ENCODE results near the gene KIF26A.

KIF26A gene

GRCh38 chr14:104101651-104102281, 36.6 kb upstream of the KIF26A start:
- no peak for DNase-seq

GRCh38 chr14:104102282-104102914, 36.0 kb upstream of the KIF26A start:
- no peak for DNase-seq

GRCh38 chr14:104103061-104103445, 35.3 kb upstream of the KIF26A start:
- no peak for DNase-seq

GRCh38 chr14:104103446-104104075, 34.8 kb upstream of the KIF26A start:
- DNase-seq, result no peak

- no peak for DNase-seq
These were observed 34.1 kb upstream of the KIF26A start for GRCh38 chr14:104104076-104104901.

- DNase-seq, result no peak
These were observed 33.1 kb upstream of the KIF26A start for GRCh38 chr14:104105071-104105821.

- DNase-seq, result no peak
These were observed 32.4 kb upstream of the KIF26A start for GRCh38 chr14:104105822-104106470.

- no peak for DNase-seq
These were observed 31.9 kb upstream of the KIF26A start for GRCh38 chr14:104106471-104106991.

- no peak for DNase-seq
These were observed 31.2 kb upstream of the KIF26A start for GRCh38 chr14:104107101-104107581.

GRCh38 chr14:104107611-104108569, 30.5 kb upstream of the KIF26A start:
- no peak for DNase-seq

GRCh38 chr14:104108570-104109541, 29.5 kb upstream of the KIF26A start:
- DNase-seq, result no peak

- DNase-seq, result no peak
These were observed 28.5 kb upstream of the KIF26A start for GRCh38 chr14:104109731-104110361.

GRCh38 chr14:104110491-104111209, 27.7 kb upstream of the KIF26A start:
- no peak for DNase-seq

- peak; percentile 0 for DNase-seq
These were observed 26.9 kb upstream of the KIF26A start for GRCh38 chr14:104111301-104112112.

- DNase-seq, result peak; percentile 0
These were observed 26.3 kb upstream of the KIF26A start for GRCh38 chr14:104112113-104112505.

- DNase-seq, result peak; percentile 1
These were observed 25.5 kb upstream of the KIF26A start for GRCh38 chr14:104112609-104113571.

Data from stimulated activated CD4-positive, alpha-beta T cell treated with anti-CD3 and anti-CD28 coated beads, Interleukin-15, amount 100 ng/mL, for 24 hours (primary cell).